Endothelial cell of hepatic sinusoid (primary cell): Measurements from ENCODE around the gene CLDN14.

Source experiments
- in situ Hi-C: cut with HindIII; loops from 2 replicates; pipeline ENCODE4 v1.10.0; 2017; ENCODE audit warnings: low sequenced_read_pairs

The CLDN14 gene

GRCh38 chr21:36473203-36473602, 6.7 kb downstream of the CLDN14 start:
- in situ Hi-C loops = loop anchor here (5.0 kb wide), 1 partner anchor 34 kb away; no protein-coding TSS in a partner anchor

DNA sequence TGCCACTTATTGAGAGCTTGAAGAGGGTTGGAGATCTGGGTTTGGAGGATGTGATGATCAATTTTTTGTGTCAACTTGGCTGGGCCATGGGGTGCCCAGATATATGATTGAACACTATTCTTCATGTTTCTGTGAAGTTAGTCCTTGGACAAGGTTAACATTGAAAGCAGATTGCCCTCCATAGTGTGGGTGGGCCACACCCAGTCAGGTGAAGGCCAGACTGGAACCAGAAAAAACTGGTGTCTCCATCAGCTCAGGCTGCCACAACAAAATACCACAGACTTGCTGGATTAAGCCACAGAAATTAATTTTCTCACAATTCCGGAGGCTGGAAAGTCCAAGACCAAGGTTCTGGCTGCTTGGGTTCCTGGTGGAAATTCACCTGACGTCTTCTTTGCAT, 7.5 kb downstream of the CLDN14 start:
- in situ Hi-C loops = loop anchor here (5.0 kb wide), 1 partner anchor 35 kb away; no protein-coding TSS in a partner anchor

DNA sequence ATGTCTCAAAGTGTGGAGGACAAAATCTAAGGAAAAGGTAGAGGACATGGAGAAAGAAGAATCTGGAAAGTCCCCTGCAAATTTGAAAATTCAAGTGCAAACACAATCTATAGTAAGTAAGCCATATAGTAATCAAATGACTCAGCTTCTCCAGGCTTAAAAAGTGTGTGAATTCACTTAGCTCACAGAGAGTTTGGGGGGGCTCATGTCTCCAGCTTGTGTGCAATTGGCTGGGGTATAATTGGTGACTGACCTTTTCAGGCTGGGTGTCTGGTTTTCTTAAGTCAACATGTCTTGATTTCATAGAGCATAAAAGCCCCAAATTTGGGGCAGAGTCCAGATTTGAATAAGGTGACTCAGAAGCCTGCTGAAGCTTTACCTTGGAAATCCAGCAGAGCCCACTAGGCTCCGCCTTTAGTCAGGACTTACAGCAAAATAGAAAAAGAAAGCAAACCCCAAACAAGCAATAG, 8.6 kb downstream of the CLDN14 start:
- in situ Hi-C loops = loop anchor here (5.0 kb wide), 1 partner anchor 36 kb away; no protein-coding TSS in a partner anchor

DNA sequence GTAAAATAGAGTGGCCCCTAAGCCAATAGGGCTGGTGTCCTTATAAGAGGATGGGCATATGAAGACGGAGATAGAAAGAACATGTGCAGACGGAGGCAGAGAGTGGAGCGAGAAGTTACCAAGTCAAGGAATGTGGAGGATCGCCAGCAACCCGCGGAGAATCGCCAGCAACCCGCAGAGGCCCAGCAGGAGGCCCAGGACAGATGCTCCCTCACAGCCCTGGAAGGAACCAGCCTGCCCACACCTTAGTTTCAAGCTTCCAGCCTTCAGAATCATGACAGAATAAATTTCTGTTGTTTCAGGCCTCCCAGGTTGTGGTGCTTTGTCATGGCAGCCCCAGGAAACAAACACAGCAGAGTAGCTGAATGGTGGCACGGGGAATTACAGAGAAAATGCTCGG, 9.6 kb downstream of the CLDN14 start:
- in situ Hi-C loops = loop anchor here (5.0 kb wide), 1 partner anchor 37 kb away; no protein-coding TSS in a partner anchor

GRCh38 chr21:36466061-36466511, 13.8 kb downstream of the CLDN14 start:
- in situ Hi-C loops = no loop called here

DNA sequence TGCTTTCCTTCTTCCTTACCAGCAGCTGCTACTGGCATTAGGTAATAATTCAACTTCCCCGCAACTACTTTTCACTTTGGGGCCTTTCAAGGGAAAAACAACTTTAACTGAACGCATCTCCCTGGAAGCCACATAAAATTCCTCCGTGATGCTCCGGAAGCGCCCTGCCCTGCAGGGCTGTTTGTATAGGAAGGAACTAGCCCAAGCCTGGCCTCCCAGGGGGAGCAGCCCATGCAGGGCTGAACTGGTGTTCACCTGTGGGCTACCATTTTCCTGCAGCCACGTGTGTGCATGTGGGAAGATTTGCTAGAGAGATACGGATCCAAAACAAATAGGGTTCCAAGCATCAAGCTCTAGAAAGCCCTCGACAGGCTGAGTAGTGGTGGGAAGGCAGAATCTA, 14.4 kb downstream of the CLDN14 start:
- in situ Hi-C loops = no loop called here

DNA sequence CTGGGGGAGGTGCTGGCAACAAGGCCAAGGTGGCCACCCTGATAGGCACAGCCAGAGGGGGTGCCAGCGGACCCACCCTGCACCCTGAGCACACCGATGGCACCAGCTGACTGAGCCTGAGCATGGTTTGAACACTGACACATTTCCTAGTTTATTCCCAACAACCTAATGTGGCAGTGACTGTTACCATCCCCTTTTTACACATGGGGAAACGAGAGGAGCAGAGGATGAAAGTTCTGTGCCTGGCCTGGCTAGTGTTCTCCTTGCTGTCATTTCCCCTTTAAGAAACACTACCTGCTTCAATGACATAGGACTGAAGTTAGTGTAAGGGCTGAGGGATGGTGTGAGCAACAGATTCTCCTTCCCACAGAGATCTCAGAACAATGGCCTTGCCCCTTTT, 15.3 kb downstream of the CLDN14 start:
- in situ Hi-C loops = no loop called here

GRCh38 chr21:36463991-36464390, 15.9 kb downstream of the CLDN14 start:
- in situ Hi-C loops = no loop called here

DNA sequence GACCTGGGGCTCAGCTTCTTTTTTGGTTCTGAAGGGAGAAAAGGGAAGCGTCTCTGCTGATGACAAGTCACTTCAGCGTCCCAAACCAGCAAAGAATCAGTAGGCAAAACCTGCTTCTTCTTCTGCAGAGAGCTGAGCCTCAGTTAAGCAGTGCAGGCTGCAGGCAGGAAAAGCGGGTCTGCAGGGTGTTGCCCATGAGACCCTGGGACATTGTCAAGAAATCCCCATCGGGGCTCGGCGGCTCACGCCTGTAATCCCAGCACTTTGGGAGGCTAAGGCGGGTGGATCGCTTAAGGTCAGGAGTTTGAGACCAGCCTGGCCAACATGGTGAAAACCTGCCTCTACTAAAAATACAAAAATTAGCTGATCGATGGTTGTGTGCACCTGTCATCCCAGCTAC, 16.7 kb downstream of the CLDN14 start:
- in situ Hi-C loops = no loop called here

GRCh38 chr21:36461918-36462486, 17.9 kb downstream of the CLDN14 start:
- in situ Hi-C loops = no loop called here

- in situ Hi-C loops = no loop called here
Measured at GRCh38 chr21:36461277-36461917, 18.5 kb downstream of the CLDN14 start.

- in situ Hi-C loops = no loop called here
Measured at GRCh38 chr21:36460866-36461265, 19.1 kb downstream of the CLDN14 start.

DNA sequence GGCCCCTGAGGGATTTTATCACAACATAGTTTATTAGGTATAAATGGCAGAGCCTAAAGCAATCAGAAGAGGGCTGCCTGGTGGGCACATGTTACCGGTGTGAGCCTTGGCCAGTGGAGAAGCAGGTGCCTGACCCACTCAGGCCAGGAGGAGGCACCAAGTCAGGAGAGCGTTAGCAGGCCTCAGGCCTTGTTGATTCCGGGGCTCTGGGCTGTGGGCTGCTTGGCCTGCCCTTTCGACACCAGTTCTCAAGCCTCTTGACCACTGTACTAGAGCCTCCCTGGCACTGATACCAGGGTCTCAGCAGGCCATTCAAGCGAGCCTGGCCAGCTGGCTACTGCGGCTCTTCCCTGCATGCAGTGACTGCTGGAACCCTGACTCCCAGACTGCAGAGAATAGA, 20.8 kb downstream of the CLDN14 start:
- in situ Hi-C loops = no loop called here

GRCh38 chr21:36456729-36457414, 23.1 kb downstream of the CLDN14 start:
- in situ Hi-C loops = no loop called here

- in situ Hi-C loops = no loop called here
Measured at GRCh38 chr21:36454706-36455105, 25.2 kb downstream of the CLDN14 start.

- in situ Hi-C loops = no loop called here
Measured at GRCh38 chr21:36454093-36454531, 25.8 kb downstream of the CLDN14 start.

- in situ Hi-C loops = no loop called here
Measured at GRCh38 chr21:36452281-36452825, 27.6 kb downstream of the CLDN14 start.

- in situ Hi-C loops = no loop called here
Measured at GRCh38 chr21:36451506-36451905, 28.4 kb downstream of the CLDN14 start.

- in situ Hi-C loops = no loop called here
Measured at GRCh38 chr21:36450511-36450910, 29.4 kb downstream of the CLDN14 start.

- in situ Hi-C loops = loop anchor here (5.0 kb wide), 1 partner anchor 34 kb away; no protein-coding TSS in a partner anchor
Measured at GRCh38 chr21:36446301-36446700, 33.6 kb downstream of the CLDN14 start.

GRCh38 chr21:36441715-36442114, 38.2 kb downstream of the CLDN14 start:
- in situ Hi-C loops = no loop called here
